DLD1 (cell line): ENCODE results near the gene MAPK14.
"Not testable (repeated sequence)": the region's sequence is repeated elsewhere in the genome, so short reads cannot be mapped to it uniquely, and the experiment has no call there.

ENCODE experiments used
- in situ Hi-C: cut with HindIII; loops from 2 replicates; pipeline ENCODE4 v1.10.0; 2017; ENCODE audit warnings: low sequenced_read_pairs

MAPK14 gene

GRCh38 chr6:36120979-36121786 lies 93.6 kb downstream of the MAPK14 start:
- in situ Hi-C loops = no loop called here

- in situ Hi-C loops = no loop called here
Measured at GRCh38 chr6:36121787-36122494, 94.3 kb downstream of the MAPK14 start.

- in situ Hi-C loops = no loop called here
Measured at GRCh38 chr6:36122495-36123269, 95.1 kb downstream of the MAPK14 start.

- in situ Hi-C loops = no loop called here
Measured at GRCh38 chr6:36123270-36124139, 95.9 kb downstream of the MAPK14 start.

GRCh38 chr6:36124346-36124745 lies 96.7 kb downstream of the MAPK14 start:
- in situ Hi-C loops = not testable (repeated sequence)

- in situ Hi-C loops = no loop called here
Measured at GRCh38 chr6:36124881-36125280, 97.3 kb downstream of the MAPK14 start.

- in situ Hi-C loops = no loop called here
Measured at GRCh38 chr6:36125575-36125974, 98.0 kb downstream of the MAPK14 start.

GRCh38 chr6:36126121-36126520 lies 98.5 kb downstream of the MAPK14 start:
- in situ Hi-C loops = no loop called here

- in situ Hi-C loops = no loop called here
Measured at GRCh38 chr6:36126553-36127458, 99.2 kb downstream of the MAPK14 start.

- in situ Hi-C loops = no loop called here
Measured at GRCh38 chr6:36127462-36128016, 99.9 kb downstream of the MAPK14 start.

GRCh38 chr6:36128073-36128472 lies 100.5 kb downstream of the MAPK14 start:
- in situ Hi-C loops = no loop called here

- in situ Hi-C loops = no loop called here
Measured at GRCh38 chr6:36128793-36129192, 101.2 kb downstream of the MAPK14 start.

GRCh38 chr6:36129334-36129733 lies 101.7 kb downstream of the MAPK14 start:
- in situ Hi-C loops = not testable (repeated sequence)

GRCh38 chr6:36129941-36130666 lies 102.5 kb downstream of the MAPK14 start, which contains the start of gene MAPK13:
Gene MAPK13, plus strand, starts transcription at chr6:36130513. Its CDS starts 70 bp downstream, at chr6:36130583.
- in situ Hi-C loops = no loop called here

GRCh38 chr6:36130667-36131510 lies 103.3 kb downstream of the MAPK14 start:
- in situ Hi-C loops = no loop called here

GRCh38 chr6:36131511-36132245 lies 104.1 kb downstream of the MAPK14 start:
- in situ Hi-C loops = no loop called here
